Measurements from ENCODE around the gene PPP1R36.
"Not testable (repeated sequence)": the region's sequence is repeated elsewhere in the genome, so short reads cannot be mapped to it uniquely, and the experiment has no call there.

The PPP1R36 gene

DNA sequence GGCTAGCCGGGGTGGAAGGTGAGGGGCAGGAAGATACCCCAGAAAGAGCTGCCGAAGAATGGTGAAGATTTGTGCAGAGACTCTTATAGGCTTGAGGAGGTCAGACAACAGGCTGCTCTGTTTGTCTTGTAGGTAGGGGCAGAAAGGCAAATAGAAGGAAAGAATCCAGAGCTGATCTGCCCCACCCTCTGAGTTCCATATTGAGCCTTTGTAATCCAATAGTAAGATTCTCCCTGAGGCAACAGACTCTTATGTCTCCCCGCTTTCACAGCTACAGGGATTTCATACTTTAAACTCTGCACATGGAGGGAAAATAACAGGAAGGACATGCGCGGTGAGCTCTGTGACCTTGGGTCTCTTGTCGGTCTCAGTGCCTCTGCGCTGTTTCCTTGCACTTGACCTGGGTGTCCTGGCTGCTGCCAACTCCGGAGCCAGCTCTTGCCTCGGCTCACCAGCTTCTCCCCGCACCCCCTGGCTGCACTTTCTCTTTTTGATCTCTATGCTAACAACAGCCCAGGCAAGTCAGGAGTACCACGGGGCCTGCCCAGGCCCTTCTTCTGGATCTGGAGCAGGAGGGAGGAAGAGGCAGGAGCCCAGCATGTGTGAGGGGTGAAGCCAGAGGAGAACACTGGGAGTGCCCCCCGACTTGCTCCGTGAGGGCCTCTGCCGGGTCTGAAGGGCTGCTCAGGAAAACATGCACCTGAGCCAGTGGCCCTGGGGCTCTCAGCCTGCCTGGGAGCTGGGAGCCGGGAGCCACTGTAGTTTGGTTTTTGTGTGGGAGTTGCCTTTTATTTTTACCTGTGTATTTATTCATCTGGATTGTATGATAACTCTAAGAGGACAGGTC is 75.8 kb downstream of the PPP1R36 start:
- no peak overlapping the region for H3K9ac ChIP-seq (ENCODE audit: low read length)
- H3K27me3 ChIP-seq (ENCODE audit: insufficient read depth, low read length, poor library complexity) = no peaks in the 10 kb centered on the region
- H2BK15ac ChIP-seq (replicated peaks; ENCODE audit: low read depth) = no peak overlapping the region
- no peak overlapping the region for H2BK120ac ChIP-seq (ENCODE audit: low read depth, low read length)
- no peak overlapping the region for H3K4ac ChIP-seq (ENCODE audit: low read depth, low read length)
- DNase-seq = no peak
- no peak overlapping the region for H3K4me3 ChIP-seq (ENCODE audit: low read length)
- no peak overlapping the region for H3K23ac ChIP-seq (ENCODE audit: low read length)
- no peak overlapping the region for H4K8ac ChIP-seq (ENCODE audit: low read depth, low read length)
- WGBS (ENCODE audit: extremely low coverage, insufficient coverage, low lambda C conversion rate) = no CpG with 5 or more reads among the region's 15 CpGs
- no peak overlapping the region for H3K18ac ChIP-seq (ENCODE audit: low read length)
- H3K27ac ChIP-seq (ENCODE audit: low read depth, low read length) = no peak overlapping the region
- H2BK5ac ChIP-seq (ENCODE audit: low read length) = no peak overlapping the region
- H3K4me1 ChIP-seq (ENCODE audit: control insufficient read depth, low read depth, low read length) = peaks cover 6% of the 10 kb centered on the region
- H4K5ac ChIP-seq (ENCODE audit: low read length) = no peak overlapping the region
- no peaks in the 10 kb centered on the region for H3K79me1 ChIP-seq (ENCODE audit: low read length)
- no peaks in the 10 kb centered on the region for H3K36me3 ChIP-seq (ENCODE audit: control insufficient read depth, insufficient read depth, low read length)
- H3K56ac ChIP-seq (ENCODE audit: low read length) = no peak overlapping the region
- H3K4me2 ChIP-seq (ENCODE audit: low read length) = no peak overlapping the region
- H2AK5ac ChIP-seq (ENCODE audit: low read length) = no peak overlapping the region
- H3K79me2 ChIP-seq (ENCODE audit: control insufficient read depth, insufficient read depth, low read length) = no peaks in the 10 kb centered on the region

DNA sequence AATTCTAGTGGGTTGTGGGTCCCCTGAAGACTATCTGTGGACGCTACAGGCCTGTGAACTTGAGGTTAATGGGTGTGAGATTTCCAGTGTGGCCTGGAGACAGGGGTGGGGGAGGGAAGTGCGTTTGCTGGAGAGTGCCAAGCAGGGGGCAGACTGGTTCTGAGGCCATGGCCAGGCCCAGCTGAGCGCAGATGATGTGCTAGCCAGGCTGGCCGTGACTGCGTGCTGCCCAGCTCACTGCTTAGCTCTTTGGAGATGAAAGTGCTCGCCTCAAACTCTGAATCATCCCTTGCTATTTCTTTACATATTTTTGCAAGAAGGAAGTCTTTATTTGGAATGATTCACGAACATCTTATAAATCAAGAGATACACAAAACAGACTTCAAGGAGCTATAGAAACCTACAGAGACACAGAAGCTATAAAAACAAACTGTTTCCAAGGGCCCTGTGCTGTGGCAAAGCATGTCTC is 79.2 kb downstream of the PPP1R36 start:
- H3K18ac ChIP-seq (ENCODE audit: low read length) = no peak overlapping the region
- no peak overlapping the region for H2BK15ac ChIP-seq (replicated peaks; ENCODE audit: low read depth)
- no peak overlapping the region for H3K4me3 ChIP-seq (ENCODE audit: low read length)
- H3K79me2 ChIP-seq (ENCODE audit: control insufficient read depth, insufficient read depth, low read length) = no peaks in the 10 kb centered on the region
- H3K27me3 ChIP-seq (ENCODE audit: insufficient read depth, low read length, poor library complexity) = no peaks in the 10 kb centered on the region
- H3K4me2 ChIP-seq (ENCODE audit: low read length) = no peak overlapping the region
- H3K56ac ChIP-seq (ENCODE audit: low read length) = no peak overlapping the region
- no peak overlapping the region for H4K5ac ChIP-seq (ENCODE audit: low read length)
- no peak overlapping the region for H3K23ac ChIP-seq (ENCODE audit: low read length)
- no peaks in the 10 kb centered on the region for H3K79me1 ChIP-seq (ENCODE audit: low read length)
- no peak overlapping the region for H3K9ac ChIP-seq (ENCODE audit: low read length)
- peaks cover 6% of the 10 kb centered on the region for H3K4me1 ChIP-seq (ENCODE audit: control insufficient read depth, low read depth, low read length)
- WGBS (ENCODE audit: extremely low coverage, insufficient coverage, low lambda C conversion rate) = no CpG with 5 or more reads among the region's 7 CpGs
- H4K8ac ChIP-seq (ENCODE audit: low read depth, low read length) = no peak overlapping the region
- H3K4ac ChIP-seq (ENCODE audit: low read depth, low read length) = no peak overlapping the region
- no peak overlapping the region for H3K27ac ChIP-seq (ENCODE audit: low read depth, low read length)
- no peak overlapping the region for H2BK120ac ChIP-seq (ENCODE audit: low read depth, low read length)
- no peaks in the 10 kb centered on the region for H3K36me3 ChIP-seq (ENCODE audit: control insufficient read depth, insufficient read depth, low read length)
- no peak overlapping the region for H2AK5ac ChIP-seq (ENCODE audit: low read length)
- H2BK5ac ChIP-seq (ENCODE audit: low read length) = no peak overlapping the region
- peak; percentile 60 for DNase-seq

GRCh38 chr14:64630778-64631177 is 81.0 kb downstream of the PPP1R36 start:
- Histone ChIP-seq H3K23ac (ENCODE audit: low read length) (no peak overlapping the region), H3K4ac (ENCODE audit: low read depth, low read length) (no peak overlapping the region), H3K56ac (ENCODE audit: low read length) (no peak overlapping the region), H2BK15ac (replicated peaks; ENCODE audit: low read depth) (no peak overlapping the region), H3K79me1 (ENCODE audit: low read length) (no peaks in the 10 kb centered on the region), H3K4me3 (ENCODE audit: low read length) (no peak overlapping the region), H3K18ac (ENCODE audit: low read length) (no peak overlapping the region), H2BK120ac (ENCODE audit: low read depth, low read length) (no peak overlapping the region), H4K5ac (ENCODE audit: low read length) (no peak overlapping the region), H3K9ac (ENCODE audit: low read length) (no peak overlapping the region), H3K27me3 (ENCODE audit: insufficient read depth, low read length, poor library complexity) (no peaks in the 10 kb centered on the region), H3K27ac (ENCODE audit: low read depth, low read length) (no peak overlapping the region), H3K79me2 (ENCODE audit: control insufficient read depth, insufficient read depth, low read length) (no peaks in the 10 kb centered on the region), H2AK5ac (ENCODE audit: low read length) (no peak overlapping the region), H3K36me3 (ENCODE audit: control insufficient read depth, insufficient read depth, low read length) (no peaks in the 10 kb centered on the region), H4K8ac (ENCODE audit: low read depth, low read length) (no peak overlapping the region), H3K4me2 (ENCODE audit: low read length) (no peak overlapping the region), H2BK5ac (ENCODE audit: low read length) (no peak overlapping the region), H3K4me1 (ENCODE audit: control insufficient read depth, low read depth, low read length) (peaks cover 6% of the 10 kb centered on the region)
- no CpG with 5 or more reads among the region's 1 CpG for WGBS (ENCODE audit: extremely low coverage, insufficient coverage, low lambda C conversion rate)
- no peak for DNase-seq

- not testable (repeated sequence) for H3K18ac ChIP-seq (ENCODE audit: low read length); H4K5ac ChIP-seq (ENCODE audit: low read length); H3K79me2 ChIP-seq (ENCODE audit: control insufficient read depth, insufficient read depth, low read length); H3K4me3 ChIP-seq (ENCODE audit: low read length); H3K4me1 ChIP-seq (ENCODE audit: control insufficient read depth, low read depth, low read length); H3K27ac ChIP-seq (ENCODE audit: low read depth, low read length); H3K9ac ChIP-seq (ENCODE audit: low read length); H2BK5ac ChIP-seq (ENCODE audit: low read length); H2BK120ac ChIP-seq (ENCODE audit: low read depth, low read length); H3K56ac ChIP-seq (ENCODE audit: low read length); H3K4ac ChIP-seq (ENCODE audit: low read depth, low read length); H2AK5ac ChIP-seq (ENCODE audit: low read length); H3K23ac ChIP-seq (ENCODE audit: low read length); H3K36me3 ChIP-seq (ENCODE audit: control insufficient read depth, insufficient read depth, low read length); DNase-seq; H4K8ac ChIP-seq (ENCODE audit: low read depth, low read length); H3K27me3 ChIP-seq (ENCODE audit: insufficient read depth, low read length, poor library complexity); H3K4me2 ChIP-seq (ENCODE audit: low read length); H2BK15ac ChIP-seq (replicated peaks; ENCODE audit: low read depth); H3K79me1 ChIP-seq (ENCODE audit: low read length)
- no CpG with 5 or more reads among the region's 3 CpGs for WGBS (ENCODE audit: extremely low coverage, insufficient coverage, low lambda C conversion rate)
These were observed 81.5 kb downstream of the PPP1R36 start for GRCh38 chr14:64631222-64631621.

- H3K27me3 ChIP-seq (ENCODE audit: insufficient read depth, low read length, poor library complexity) = no peaks in the 10 kb centered on the region
- no peaks in the 10 kb centered on the region for H3K79me1 ChIP-seq (ENCODE audit: low read length)
- no peak overlapping the region for H2BK15ac ChIP-seq (replicated peaks; ENCODE audit: low read depth)
- no peaks in the 10 kb centered on the region for H3K79me2 ChIP-seq (ENCODE audit: control insufficient read depth, insufficient read depth, low read length)
- DNase-seq = no peak
- no peak overlapping the region for H2AK5ac ChIP-seq (ENCODE audit: low read length)
- no peak overlapping the region for H4K8ac ChIP-seq (ENCODE audit: low read depth, low read length)
- no peaks in the 10 kb centered on the region for H3K36me3 ChIP-seq (ENCODE audit: control insufficient read depth, insufficient read depth, low read length)
- H3K4me1 ChIP-seq (ENCODE audit: control insufficient read depth, low read depth, low read length) = peaks cover 6% of the 10 kb centered on the region
- no peak overlapping the region for H3K9ac ChIP-seq (ENCODE audit: low read length)
- no CpG with 5 or more reads among the region's 5 CpGs for WGBS (ENCODE audit: extremely low coverage, insufficient coverage, low lambda C conversion rate)
- H3K4me2 ChIP-seq (ENCODE audit: low read length) = no peak overlapping the region
- no peak overlapping the region for H3K4ac ChIP-seq (ENCODE audit: low read depth, low read length)
- no peak overlapping the region for H3K18ac ChIP-seq (ENCODE audit: low read length)
- H2BK5ac ChIP-seq (ENCODE audit: low read length) = no peak overlapping the region
- no peak overlapping the region for H3K56ac ChIP-seq (ENCODE audit: low read length)
- H3K23ac ChIP-seq (ENCODE audit: low read length) = no peak overlapping the region
- H4K5ac ChIP-seq (ENCODE audit: low read length) = no peak overlapping the region
- no peak overlapping the region for H2BK120ac ChIP-seq (ENCODE audit: low read depth, low read length)
- H3K4me3 ChIP-seq (ENCODE audit: low read length) = no peak overlapping the region
- no peak overlapping the region for H3K27ac ChIP-seq (ENCODE audit: low read depth, low read length)
These were observed 82.3 kb downstream of the PPP1R36 start for GRCh38 chr14:64632056-64632455.

DNA sequence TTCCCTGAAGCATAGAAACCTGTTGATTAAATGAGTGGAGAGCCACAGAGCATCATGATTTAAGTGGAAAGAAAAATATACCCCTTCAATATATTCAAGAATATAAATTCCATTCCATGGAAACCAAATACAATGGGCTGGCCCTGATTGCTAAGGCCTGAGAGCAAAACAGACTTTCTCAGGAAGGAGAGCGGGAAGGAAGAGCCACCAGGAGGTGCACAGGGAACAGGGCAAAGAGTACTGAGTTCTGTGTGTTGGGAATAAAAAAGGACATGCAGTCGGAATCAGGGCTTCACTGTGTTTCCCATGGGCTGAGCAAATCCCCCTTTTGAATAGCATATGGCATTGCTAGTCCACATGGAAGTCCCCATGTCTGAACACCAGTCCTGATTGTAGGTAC is 84.8 kb downstream of the PPP1R36 start:
- H3K18ac ChIP-seq (ENCODE audit: low read length) = no peak overlapping the region
- H3K4me2 ChIP-seq (ENCODE audit: low read length) = no peak overlapping the region
- no peak overlapping the region for H3K23ac ChIP-seq (ENCODE audit: low read length)
- whole genome bisulfite sequencing (ENCODE audit: extremely low coverage, insufficient coverage, low lambda C conversion rate) = no CpG with 5 or more reads among the region's 2 CpGs
- H2BK15ac ChIP-seq (replicated peaks; ENCODE audit: low read depth) = no peak overlapping the region
- no peak overlapping the region for H3K56ac ChIP-seq (ENCODE audit: low read length)
- H3K36me3 ChIP-seq (ENCODE audit: control insufficient read depth, insufficient read depth, low read length) = no peaks in the 10 kb centered on the region
- no peak overlapping the region for H4K5ac ChIP-seq (ENCODE audit: low read length)
- H3K79me2 ChIP-seq (ENCODE audit: control insufficient read depth, insufficient read depth, low read length) = no peaks in the 10 kb centered on the region
- H2AK5ac ChIP-seq (ENCODE audit: low read length) = no peak overlapping the region
- DNase-seq = peak; percentile 31
- H3K27me3 ChIP-seq (ENCODE audit: insufficient read depth, low read length, poor library complexity) = no peaks in the 10 kb centered on the region
- H3K4ac ChIP-seq (ENCODE audit: low read depth, low read length) = no peak overlapping the region
- H3K4me1 ChIP-seq (ENCODE audit: control insufficient read depth, low read depth, low read length) = no peaks in the 10 kb centered on the region
- no peaks in the 10 kb centered on the region for H3K79me1 ChIP-seq (ENCODE audit: low read length)
- H3K9ac ChIP-seq (ENCODE audit: low read length) = no peak overlapping the region
- no peak overlapping the region for H3K27ac ChIP-seq (ENCODE audit: low read depth, low read length)
- H4K8ac ChIP-seq (ENCODE audit: low read depth, low read length) = no peak overlapping the region
- H2BK120ac ChIP-seq (ENCODE audit: low read depth, low read length) = no peak overlapping the region
- no peak overlapping the region for H3K4me3 ChIP-seq (ENCODE audit: low read length)
- H2BK5ac ChIP-seq (ENCODE audit: low read length) = no peak overlapping the region
